Activated CD8-positive, alpha-beta T cell treated with anti-CD3 and anti-CD28 coated beads for 36 hours (primary cell): Measurements from ENCODE around the gene ATG2A. TPM values are rescaled to one million over a fixed set of nuclear protein-coding genes. Genes with fewer than 3 reads are reported as not detected.

ENCODE experiments used
- ATAC-seq: fragments of 200-7000 bp; cut with Tn5 transposase; one replicate; pipeline ENCODE4 v1.10.0; 2021; ENCODE audit warnings: mild to moderate bottlenecking, moderate library complexity
- CTCF ChIA-PET: fragments of 350-600 bp; sonication (Branson Sonifier 250); formaldehyde crosslinking; loops from one replicate; lab custom pipeline; 2021; ENCODE audit warnings: antibody characterized with exemption; lab: Charles Lee
- POLR2A ChIA-PET: fragments of 350-600 bp; sonication (Branson Sonifier 250); formaldehyde crosslinking; loops from one replicate; lab custom pipeline; 2021; ENCODE audit warnings: antibody characterized with exemption; lab: Charles Lee
- DNase-seq: peaks from one replicate; pipeline ENCODE4 v3.0.0-alpha.2; 2020
- H3K27ac Mint-ChIP-seq: one replicate; pipeline ENCODE4 v1.8.0; 2021; ENCODE audit warnings: mild to moderate bottlenecking, mixed read lengths
- H3K27me3 Mint-ChIP-seq: one replicate; pipeline ENCODE4 v1.8.0; 2021; ENCODE audit warnings: mixed read lengths
- H3K36me3 Mint-ChIP-seq: one replicate; pipeline ENCODE4 v1.8.0; 2021; ENCODE audit warnings: low read depth, mixed read lengths
- H3K4me1 Mint-ChIP-seq: one replicate; pipeline ENCODE4 v1.8.0; 2021; ENCODE audit warnings: low read depth, mixed read lengths
- H3K4me3 Mint-ChIP-seq: one replicate; pipeline ENCODE4 v1.8.0; 2021; ENCODE audit warnings: mild to moderate bottlenecking, moderate library complexity, mixed read lengths
- H3K9me3 Mint-ChIP-seq: one replicate; pipeline ENCODE4 v1.8.0; 2021; ENCODE audit warnings: mixed read lengths
- intact Hi-C: fragments of 100-400 bp; cut with micrococcal nuclease; formaldehyde crosslinking; loops from one replicate; pipeline ENCODE4 v1.10.0; 2022
- total RNA-seq, 2 experiments: library from RNA; stranded (reverse); gene quantifications; one replicate each; pipeline ENCODE4 v1.2.3, GENCODE V29; 2021
- TF ChIP-seq, protein P1 (sequence below): fragments of 200-600 bp; IDR thresholded peaks from one replicate; pipeline ENCODE4 v1.8.0; 2022; ENCODE audit warnings: antibody characterized with exemption, mild to moderate bottlenecking

The ATG2A gene
- total RNA-seq, 2 experiments from 2014 or later: 17.1 to 17.5 TPM

DNA sequence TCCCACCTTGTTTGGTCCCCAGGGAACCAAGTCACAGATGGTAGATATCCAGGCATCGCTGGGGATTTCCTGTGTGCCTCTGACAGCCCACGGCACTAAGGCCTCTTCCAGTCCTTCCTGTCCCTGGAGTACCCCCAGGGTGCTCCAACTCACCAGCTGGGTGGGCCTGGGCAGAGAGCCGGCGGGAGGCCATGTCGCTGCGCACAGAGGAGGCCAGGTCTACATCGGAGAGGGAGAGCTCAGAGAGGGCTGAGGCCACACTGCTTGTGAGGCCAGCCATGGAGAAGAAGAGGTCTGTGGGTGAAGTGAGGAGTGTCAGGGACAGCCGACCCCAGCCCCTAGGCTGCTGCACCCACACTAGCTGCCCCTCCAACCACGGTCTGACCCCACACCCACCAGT lies 5.3 kb downstream of the ATG2A start:
- ATAC-seq (no peak), DNase-seq (no peak)
- Mint-ChIP-seq H3K4me1 (peaks cover 13% of the 10 kb centered on the region), H3K36me3 (peaks cover 4% of the 10 kb centered on the region), H3K4me3 (no peak overlapping the region), H3K27me3 (no peaks in the 10 kb centered on the region), H3K27ac (no peak overlapping the region), H3K9me3 (no peaks in the 10 kb centered on the region)
- intact Hi-C loops: no loop called here
- ChIA-PET POLR2A (interaction anchor here (1.1 kb wide), 1 partner anchor 12 kb away, joined by 3 read pairs; no protein-coding TSS in a partner anchor), CTCF (interaction anchor here (0.8 to 1.7 kb wide), 3 partner anchors 17 to 65 kb away, joined by 3 to 5 read pairs (median 4); no protein-coding TSS in a partner anchor)
- TF ChIP-seq, protein P1, sequence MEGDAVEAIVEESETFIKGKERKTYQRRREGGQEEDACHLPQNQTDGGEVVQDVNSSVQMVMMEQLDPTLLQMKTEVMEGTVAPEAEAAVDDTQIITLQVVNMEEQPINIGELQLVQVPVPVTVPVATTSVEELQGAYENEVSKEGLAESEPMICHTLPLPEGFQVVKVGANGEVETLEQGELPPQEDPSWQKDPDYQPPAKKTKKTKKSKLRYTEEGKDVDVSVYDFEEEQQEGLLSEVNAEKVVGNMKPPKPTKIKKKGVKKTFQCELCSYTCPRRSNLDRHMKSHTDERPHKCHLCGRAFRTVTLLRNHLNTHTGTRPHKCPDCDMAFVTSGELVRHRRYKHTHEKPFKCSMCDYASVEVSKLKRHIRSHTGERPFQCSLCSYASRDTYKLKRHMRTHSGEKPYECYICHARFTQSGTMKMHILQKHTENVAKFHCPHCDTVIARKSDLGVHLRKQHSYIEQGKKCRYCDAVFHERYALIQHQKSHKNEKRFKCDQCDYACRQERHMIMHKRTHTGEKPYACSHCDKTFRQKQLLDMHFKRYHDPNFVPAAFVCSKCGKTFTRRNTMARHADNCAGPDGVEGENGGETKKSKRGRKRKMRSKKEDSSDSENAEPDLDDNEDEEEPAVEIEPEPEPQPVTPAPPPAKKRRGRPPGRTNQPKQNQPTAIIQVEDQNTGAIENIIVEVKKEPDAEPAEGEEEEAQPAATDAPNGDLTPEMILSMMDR: no peak

- TF ChIP-seq, protein P1: no peak
- intact Hi-C loops: no loop called here
- H3K27me3 Mint-ChIP-seq: no peaks in the 10 kb centered on the region
- ATAC-seq: no peak
- no peaks in the 10 kb centered on the region for H3K9me3 Mint-ChIP-seq
- H3K4me1 Mint-ChIP-seq: peaks cover 10% of the 10 kb centered on the region
- DNase-seq: no peak
- CTCF ChIA-PET: interaction anchor here (1.7 kb wide), 1 partner anchor 16 kb away, joined by 5 read pairs; no protein-coding TSS in a partner anchor
- POLR2A ChIA-PET: interaction anchor here (1.1 kb wide), 1 partner anchor 11 kb away, joined by 3 read pairs; no protein-coding TSS in a partner anchor
- peaks cover 5% of the 10 kb centered on the region for H3K36me3 Mint-ChIP-seq
- no peak overlapping the region for H3K4me3 Mint-ChIP-seq
- H3K27ac Mint-ChIP-seq: no peak overlapping the region
These were observed 5.9 kb downstream of the ATG2A start for GRCh38 chr11:64911142-64911541.

GRCh38 chr11:64910451-64911093 lies 6.4 kb downstream of the ATG2A start:
- H3K36me3 Mint-ChIP-seq: peaks cover 5% of the 10 kb centered on the region
- H3K27me3 Mint-ChIP-seq: no peaks in the 10 kb centered on the region
- H3K27ac Mint-ChIP-seq: no peak overlapping the region
- ATAC-seq (no peak), DNase-seq (no peak)
- no peak overlapping the region for H3K4me3 Mint-ChIP-seq
- CTCF ChIA-PET: no interaction called here
- peaks cover 5% of the 10 kb centered on the region for H3K4me1 Mint-ChIP-seq
- TF ChIP-seq, protein P1: no peak
- intact Hi-C loops: no loop called here
- POLR2A ChIA-PET: interaction anchor here (1.1 kb wide), 1 partner anchor 11 kb away, joined by 3 read pairs; no protein-coding TSS in a partner anchor
- H3K9me3 Mint-ChIP-seq: no peaks in the 10 kb centered on the region

- Mint-ChIP-seq H3K36me3 (peaks cover 5% of the 10 kb centered on the region), H3K4me3 (no peak overlapping the region), H3K27me3 (no peaks in the 10 kb centered on the region), H3K4me1 (peaks cover 3% of the 10 kb centered on the region), H3K27ac (no peak overlapping the region), H3K9me3 (no peaks in the 10 kb centered on the region)
- no peak for DNase-seq
- no peak for ATAC-seq
- CTCF ChIA-PET: interaction anchor here (0.7 kb wide), 1 partner anchor 15 kb away, joined by 3 read pairs; no protein-coding TSS in a partner anchor
- intact Hi-C loops: no loop called here
- POLR2A ChIA-PET: interaction anchor here (1.0 kb wide), 1 partner anchor 134 kb away, joined by 3 read pairs; no protein-coding TSS in a partner anchor
- TF ChIP-seq, protein P1: no peak
These were observed 7.2 kb downstream of the ATG2A start for GRCh38 chr11:64909653-64910343.

DNA sequence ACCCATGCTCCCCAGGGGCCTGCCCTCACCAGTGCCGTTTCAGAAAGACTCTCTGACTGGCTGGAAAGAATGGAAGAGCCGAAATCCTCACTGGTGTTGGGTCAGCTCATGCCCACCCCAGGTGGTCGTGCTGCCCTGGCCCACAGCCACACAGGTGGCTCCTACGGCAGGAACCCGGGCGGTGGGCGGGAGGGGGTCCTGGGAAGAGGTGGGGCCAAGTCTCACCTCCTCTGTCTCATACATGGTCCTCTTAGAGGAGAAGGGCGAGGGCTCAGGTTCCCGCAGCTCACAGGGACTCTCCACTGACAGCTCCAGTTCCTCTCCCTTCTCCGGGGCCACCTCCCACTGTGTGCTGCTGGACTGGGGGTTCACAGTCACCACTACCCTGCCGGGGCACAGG lies 8.2 kb downstream of the ATG2A start:
- no peak for ATAC-seq
- ChIA-PET CTCF (no interaction called here), POLR2A (no interaction called here)
- Mint-ChIP-seq H3K4me3 (no peak overlapping the region), H3K9me3 (no peaks in the 10 kb centered on the region), H3K27me3 (no peaks in the 10 kb centered on the region), H3K36me3 (peaks cover 5% of the 10 kb centered on the region), H3K27ac (no peak overlapping the region), H3K4me1 (no peaks in the 10 kb centered on the region)
- DNase-seq: no peak
- TF ChIP-seq, protein P1: no peak
- intact Hi-C loops: no loop called here
